Measurements from ENCODE around the gene FCER1G. TPM values are rescaled to one million over a fixed set of nuclear protein-coding genes. Genes with fewer than 3 reads are reported as not detected.
A peak's percentile ranks its signal among the peaks of the same experiment; 100 is the strongest.

The FCER1G gene
- total and polyA plus RNA-seq, 2 of the 8 experiments (the other 6 are each of a cell fraction or from before 2014, with no cell fraction given) = 1.6 TPM; not detected in 1

- H4K8ac ChIP-seq (ENCODE audit: extremely low read depth, insufficient read depth, low read length) = peak within 1 kb of the TSS; percentile 91
- no peak for FAIRE-seq
- peak within 1 kb of the TSS; percentile 66 to 96 (median 84) for H3K4me3 ChIP-seq (ENCODE audit: extremely low read depth in 1 of 4, insufficient read depth in 2 of 4, low read depth in 3 of 4, low read length in 4 of 4)
- WGBS, 2 experiments (ENCODE audit: extremely low coverage in 1 of 2, insufficient coverage in 1 of 2, insufficient read length in 1 of 2, insufficient replicate concordance in 2 of 2, low coverage in 1 of 2, low lambda C conversion rate in 2 of 2, missing lambda C conversion rate in 1 of 2) = 2% methylated on average over 41 of the region's 50 CpGs; no CpG with 5 or more reads in 1 of the 2 experiments
- no peak within 1 kb of the TSS for H3K23ac ChIP-seq (ENCODE audit: insufficient read length)
- no peaks in the 10 kb centered on the region for H3K9me3 ChIP-seq (ENCODE audit: insufficient read depth in 2 of 2, low read depth in 1 of 2, low read length in 1 of 2)
- peak within 1 kb of the TSS; percentile 61 to 93 for H3K4me2 ChIP-seq (ENCODE audit: insufficient read depth in 1 of 2, low read depth in 2 of 2, low read length in 2 of 2)
- peak within 1 kb of the TSS; percentile 40 for H4K91ac ChIP-seq (replicated peaks; ENCODE audit: insufficient read length, low read length)
- H3K79me2 ChIP-seq (ENCODE audit: control insufficient read depth in 1 of 2, insufficient read depth in 2 of 2, low read length in 2 of 2) = peaks cover 0 to 4% of the 10 kb centered on the region in 2 experiments; a peak in 1 of 4 replicates
- DNase-seq (ENCODE audit: low read depth in 1 of 2, low spot score in 2 of 2) = peak in 1 of 2 experiments; percentile 100
- H2BK12ac ChIP-seq (ENCODE audit: low read depth, low read length) = peak within 1 kb of the TSS; percentile 83
- H3K4ac ChIP-seq (replicated peaks; ENCODE audit: insufficient read length, low read depth, low read length) = peak within 1 kb of the TSS; percentile 62
- H3K23me2 ChIP-seq (ENCODE audit: low read depth, low read length) = peaks cover 2% of the 10 kb centered on the region; the same call in 1 of the 2 replicates
- peaks cover 4% of the 10 kb centered on the region for H3K79me1 ChIP-seq (ENCODE audit: low read depth, low read length)
- H2AFZ ChIP-seq (ENCODE audit: low read length) = peak within 1 kb of the TSS; percentile 96
- no peaks in the 10 kb centered on the region for H3K27me3 ChIP-seq (replicated peaks in 1 of 4; ENCODE audit: control insufficient read depth in 3 of 4, extremely low read depth in 1 of 4, insufficient read depth in 3 of 4, low read length in 3 of 4)
- peak within 1 kb of the TSS; percentile 100 for H3K18ac ChIP-seq (ENCODE audit: extremely low read depth, low read length)
- H3K4me1 ChIP-seq (replicated peaks in 1 of 4; ENCODE audit: control insufficient read depth in 3 of 4, insufficient read depth in 4 of 4, low read length in 3 of 4) = peaks cover 0 to 13% (median under 1%) of the 10 kb centered on the region in 4 experiments; a peak in 3 of 7 replicates
- H3K27ac ChIP-seq (ENCODE audit: low read depth, low read length) = peak within 1 kb of the TSS; percentile 88
- ChIA-PET POLR2A (ENCODE audit: partially characterized antibody) (interaction anchor here (0.7 to 4.0 kb wide), 22 partner anchors 11 to 263 kb away, joined by 3 to 51 read pairs (median 4); partner anchors contain the start of genes ADAMTS4, APOA2, DEDD and F11R), CTCF (ENCODE audit: partially characterized antibody) (interaction anchor here (0.6 to 2.8 kb wide), 12 partner anchors 9 to 1308 kb away, joined by 3 to 27 read pairs (median 3); partner anchors contain the start of genes ADAMTS4, NDUFS2, PPOX and TOMM40L)
- H2BK15ac ChIP-seq (ENCODE audit: low read length) = peak within 1 kb of the TSS; percentile 99; the same call in 1 of the 2 replicates
- peak within 1 kb of the TSS; percentile 94 for H4K5ac ChIP-seq (ENCODE audit: insufficient read length, low read depth, low read length)
- H2BK120ac ChIP-seq (replicated peaks; ENCODE audit: low read depth, low read length) = no peak within 1 kb of the TSS
- peak within 1 kb of the TSS in 3 of 4 experiments; percentile 81 to 83 (median 82); a peak in 6 of 7 replicates for H3K9ac ChIP-seq (replicated peaks in 1 of 4; ENCODE audit: extremely low read depth in 1 of 4, low read depth in 3 of 4, low read length in 3 of 4)
- H2AK5ac ChIP-seq (ENCODE audit: low read depth, low read length) = no peak within 1 kb of the TSS
- H2BK20ac ChIP-seq (ENCODE audit: low read length) = no peak within 1 kb of the TSS
- peaks cover 0 to 6% of the 10 kb centered on the region in 2 experiments for H4K20me1 ChIP-seq (replicated peaks in 1 of 2; ENCODE audit: control insufficient read depth in 1 of 2, insufficient read depth in 2 of 2, low read length in 2 of 2)
- H2BK5ac ChIP-seq (ENCODE audit: low read depth, low read length) = peak within 1 kb of the TSS; percentile 99
- peaks cover 5 to 31% (median 14%) of the 10 kb centered on the region in 4 experiments; a peak in 6 of 8 replicates for H3K36me3 ChIP-seq (ENCODE audit: control insufficient read depth in 2 of 4, insufficient read depth in 4 of 4, low read length in 3 of 4)
- peak within 1 kb of the TSS; percentile 65 for H3K56ac ChIP-seq (replicated peaks; ENCODE audit: insufficient read length, low read depth, low read length)
- no peak within 1 kb of the TSS for H3K14ac ChIP-seq (ENCODE audit: insufficient read length)
- no peak for TF ChIP-seq TEAD4 (IDR thresholded peaks at IDR 0.05; ENCODE audit: low read depth, low read length)
- TF ChIP-seq KDM1A (IDR thresholded peaks at IDR 0.05; ENCODE audit: borderline replicate concordance, low read length) = 0 out of 2 replicates have a peak, but pooled peaks have one; percentile 33
- no peak for TF ChIP-seq BCL11A (IDR thresholded peaks at IDR 0.05; ENCODE audit: low read depth in 2 of 2, low read length in 2 of 2)
- no peak for TF ChIP-seq CHD1 (IDR thresholded peaks at IDR 0.05; ENCODE audit: low read depth, low read length)
- TF ChIP-seq EGR1 (IDR thresholded peaks at IDR 0.05; ENCODE audit: borderline replicate concordance, low read depth, low read length) = peak; percentile 67; the same call in 1 of the 2 replicates
- peak; percentile 29; the same call in 1 of the 2 replicates for TF ChIP-seq SP1 (IDR thresholded peaks at IDR 0.05; ENCODE audit: low read depth, low read length)
- no peak for TF ChIP-seq SIRT6 (IDR thresholded peaks at IDR 0.05; ENCODE audit: low read length)
- TF ChIP-seq RBBP5 (IDR thresholded peaks at IDR 0.05; ENCODE audit: borderline replicate concordance, low read depth, low read length) = 0 out of 2 replicates have a peak, but pooled peaks have one; percentile 25
- TF ChIP-seq EZH2 (IDR thresholded peaks at IDR 0.05; ENCODE audit: low read depth, low read length, severe bottlenecking) = no peak
- TF ChIP-seq KDM4A (IDR thresholded peaks at IDR 0.05; ENCODE audit: low read depth, low read length, severe bottlenecking) = peak; percentile 67
These were observed 37.8 kb upstream of the FCER1G start, which contains the start of gene B4GALT3 for GRCh38 chr1:161177112-161177935. Gene B4GALT3 (minus strand): TSS chr1:161177507. CDS start chr1:161176060, 1,447 bp downstream.
